Measurements from ENCODE around the gene SNF8.
"Not testable (repeated sequence)": the region's sequence is repeated elsewhere in the genome, so short reads cannot be mapped to it uniquely, and the experiment has no call there.

Gene SNF8

GRCh38 chr17:48972749-48973097 is 28.1 kb upstream of the SNF8 start:
- H3K4me1 ChIP-seq (ENCODE audit: control insufficient read depth, insufficient read depth, low read length) = peaks cover 14% of the 10 kb centered on the region
- H3K27me3 ChIP-seq (ENCODE audit: control insufficient read depth, insufficient read depth, low read length, poor library complexity, severe bottlenecking) = no peaks in the 10 kb centered on the region
- H3K36me3 ChIP-seq (ENCODE audit: control insufficient read depth, insufficient read depth, low read length) = no peaks in the 10 kb centered on the region
- no peak overlapping the region for H3K4me3 ChIP-seq (ENCODE audit: insufficient read depth, low read depth, low read length)
- H3K9me3 ChIP-seq (ENCODE audit: control insufficient read depth, low read length) = no peaks in the 10 kb centered on the region
- H3K27ac ChIP-seq (ENCODE audit: insufficient read depth, low read depth, low read length, poor library complexity, severe bottlenecking) = no peak overlapping the region
- WGBS, 2 experiments = 70 to 80% methylated on average over 7 of the region's 7 CpGs

- 75 to 81% methylated on average over 12 of the region's 12 CpGs for WGBS, 2 experiments
- Histone ChIP-seq H3K4me3 (ENCODE audit: insufficient read depth, low read depth, low read length) (no peak overlapping the region), H3K9me3 (ENCODE audit: control insufficient read depth, low read length) (no peaks in the 10 kb centered on the region), H3K27me3 (ENCODE audit: control insufficient read depth, insufficient read depth, low read length, poor library complexity, severe bottlenecking) (no peaks in the 10 kb centered on the region), H3K27ac (ENCODE audit: insufficient read depth, low read depth, low read length, poor library complexity, severe bottlenecking) (no peak overlapping the region), H3K36me3 (ENCODE audit: control insufficient read depth, insufficient read depth, low read length) (no peaks in the 10 kb centered on the region), H3K4me1 (ENCODE audit: control insufficient read depth, insufficient read depth, low read length) (peaks cover 14% of the 10 kb centered on the region)
Observed at GRCh38 chr17:48970865-48971687, 26.4 kb upstream of the SNF8 start.

GRCh38 chr17:48970224-48970623 is 25.6 kb upstream of the SNF8 start:
- no peak overlapping the region for H3K4me3 ChIP-seq (ENCODE audit: insufficient read depth, low read depth, low read length)
- WGBS, 2 experiments = 74 to 80% methylated on average over 4 of the region's 4 CpGs
- H3K27me3 ChIP-seq (ENCODE audit: control insufficient read depth, insufficient read depth, low read length, poor library complexity, severe bottlenecking) = no peaks in the 10 kb centered on the region
- no peak overlapping the region for H3K27ac ChIP-seq (ENCODE audit: insufficient read depth, low read depth, low read length, poor library complexity, severe bottlenecking)
- H3K9me3 ChIP-seq (ENCODE audit: control insufficient read depth, low read length) = no peaks in the 10 kb centered on the region
- no peaks in the 10 kb centered on the region for H3K36me3 ChIP-seq (ENCODE audit: control insufficient read depth, insufficient read depth, low read length)
- peaks cover 14% of the 10 kb centered on the region for H3K4me1 ChIP-seq (ENCODE audit: control insufficient read depth, insufficient read depth, low read length)

- WGBS, 2 experiments = 37 to 45% methylated on average over 7 to 10 of the region's 10 CpGs
- Histone ChIP-seq H3K9me3 (ENCODE audit: control insufficient read depth, low read length) (no peaks in the 10 kb centered on the region), H3K36me3 (ENCODE audit: control insufficient read depth, insufficient read depth, low read length) (no peaks in the 10 kb centered on the region), H3K27ac (ENCODE audit: insufficient read depth, low read depth, low read length, poor library complexity, severe bottlenecking) (no peak overlapping the region), H3K27me3 (ENCODE audit: control insufficient read depth, insufficient read depth, low read length, poor library complexity, severe bottlenecking) (no peaks in the 10 kb centered on the region), H3K4me3 (ENCODE audit: insufficient read depth, low read depth, low read length) (no peak overlapping the region), H3K4me1 (ENCODE audit: control insufficient read depth, insufficient read depth, low read length) (peaks cover 11% of the 10 kb centered on the region)
Observed at GRCh38 chr17:48961516-48962233, 17.0 kb upstream of the SNF8 start.

GRCh38 chr17:48960834-48961515 is 16.3 kb upstream of the SNF8 start:
- WGBS, 2 experiments = 36 to 39% methylated on average over 11 of the region's 11 CpGs
- H3K27me3 ChIP-seq (ENCODE audit: control insufficient read depth, insufficient read depth, low read length, poor library complexity, severe bottlenecking) = no peaks in the 10 kb centered on the region
- no peaks in the 10 kb centered on the region for H3K9me3 ChIP-seq (ENCODE audit: control insufficient read depth, low read length)
- H3K27ac ChIP-seq (ENCODE audit: insufficient read depth, low read depth, low read length, poor library complexity, severe bottlenecking) = no peak overlapping the region
- H3K4me1 ChIP-seq (ENCODE audit: control insufficient read depth, insufficient read depth, low read length) = peaks cover 11% of the 10 kb centered on the region
- H3K4me3 ChIP-seq (ENCODE audit: insufficient read depth, low read depth, low read length) = no peak overlapping the region
- no peaks in the 10 kb centered on the region for H3K36me3 ChIP-seq (ENCODE audit: control insufficient read depth, insufficient read depth, low read length)

GRCh38 chr17:48954300-48954755 is 9.7 kb upstream of the SNF8 start:
- no peaks in the 10 kb centered on the region for H3K27me3 ChIP-seq (ENCODE audit: control insufficient read depth, insufficient read depth, low read length, poor library complexity, severe bottlenecking)

GRCh38 chr17:48952904-48953303 is 8.3 kb upstream of the SNF8 start:
- no peak overlapping the region for H3K4me3 ChIP-seq (ENCODE audit: insufficient read depth, low read depth, low read length)
- H3K4me1 ChIP-seq (ENCODE audit: control insufficient read depth, insufficient read depth, low read length) = no peaks in the 10 kb centered on the region
- H3K27ac ChIP-seq (ENCODE audit: insufficient read depth, low read depth, low read length, poor library complexity, severe bottlenecking) = no peak overlapping the region
- WGBS, 2 experiments = 78 to 86% methylated on average over 4 to 5 of the region's 5 CpGs
- no peaks in the 10 kb centered on the region for H3K9me3 ChIP-seq (ENCODE audit: control insufficient read depth, low read length)
- H3K27me3 ChIP-seq (ENCODE audit: control insufficient read depth, insufficient read depth, low read length, poor library complexity, severe bottlenecking) = no peaks in the 10 kb centered on the region
- no peaks in the 10 kb centered on the region for H3K36me3 ChIP-seq (ENCODE audit: control insufficient read depth, insufficient read depth, low read length)

More at GRCh38 chr17:48954300-48954755, 9.7 kb upstream of the SNF8 start:
- H3K4me1 ChIP-seq (ENCODE audit: control insufficient read depth, insufficient read depth, low read length) = no peaks in the 10 kb centered on the region
- WGBS, 2 experiments = 44 to 46% methylated on average over 7 of the region's 7 CpGs
- no peaks in the 10 kb centered on the region for H3K36me3 ChIP-seq (ENCODE audit: control insufficient read depth, insufficient read depth, low read length)
- H3K9me3 ChIP-seq (ENCODE audit: control insufficient read depth, low read length) = no peaks in the 10 kb centered on the region
- H3K27ac ChIP-seq (ENCODE audit: insufficient read depth, low read depth, low read length, poor library complexity, severe bottlenecking) = no peak overlapping the region
- H3K4me3 ChIP-seq (ENCODE audit: insufficient read depth, low read depth, low read length) = no peak overlapping the region

- Histone ChIP-seq H3K4me3 (ENCODE audit: insufficient read depth, low read depth, low read length) (no peak overlapping the region), H3K36me3 (ENCODE audit: control insufficient read depth, insufficient read depth, low read length) (no peaks in the 10 kb centered on the region)
- WGBS, 2 experiments = 91 to 95% methylated on average over 5 of the region's 5 CpGs
Observed at GRCh38 chr17:48951572-48951971, 6.9 kb upstream of the SNF8 start.

GRCh38 chr17:48945261-48945651 is 614 bp upstream of the SNF8 start:
- H3K4me1 ChIP-seq (ENCODE audit: control insufficient read depth, insufficient read depth, low read length) = not testable (repeated sequence)

More at GRCh38 chr17:48951572-48951971, 6.9 kb upstream of the SNF8 start:
- no peaks in the 10 kb centered on the region for H3K27me3 ChIP-seq (ENCODE audit: control insufficient read depth, insufficient read depth, low read length, poor library complexity, severe bottlenecking)
- H3K9me3 ChIP-seq (ENCODE audit: control insufficient read depth, low read length) = no peaks in the 10 kb centered on the region
- H3K4me1 ChIP-seq (ENCODE audit: control insufficient read depth, insufficient read depth, low read length) = no peaks in the 10 kb centered on the region
- H3K27ac ChIP-seq (ENCODE audit: insufficient read depth, low read depth, low read length, poor library complexity, severe bottlenecking) = no peak overlapping the region

GRCh38 chr17:48933035-48933434 is 11.6 kb downstream of the SNF8 start:
- peaks cover 53% of the 10 kb centered on the region for H3K36me3 ChIP-seq (ENCODE audit: control insufficient read depth, insufficient read depth, low read length)
- no peak overlapping the region for H3K27ac ChIP-seq (ENCODE audit: insufficient read depth, low read depth, low read length, poor library complexity, severe bottlenecking)
- H3K9me3 ChIP-seq (ENCODE audit: control insufficient read depth, low read length) = no peaks in the 10 kb centered on the region
- no peaks in the 10 kb centered on the region for H3K4me1 ChIP-seq (ENCODE audit: control insufficient read depth, insufficient read depth, low read length)
- WGBS, 2 experiments = 95 to 96% methylated on average over 6 of the region's 6 CpGs
- no peak overlapping the region for H3K4me3 ChIP-seq (ENCODE audit: insufficient read depth, low read depth, low read length)
- H3K27me3 ChIP-seq (ENCODE audit: control insufficient read depth, insufficient read depth, low read length, poor library complexity, severe bottlenecking) = no peaks in the 10 kb centered on the region

More at GRCh38 chr17:48945261-48945651, 614 bp upstream of the SNF8 start:
- 91 to 92% methylated on average over 16 of the region's 16 CpGs for WGBS, 2 experiments
- H3K27me3 ChIP-seq (ENCODE audit: control insufficient read depth, insufficient read depth, low read length, poor library complexity, severe bottlenecking); H3K9me3 ChIP-seq (ENCODE audit: control insufficient read depth, low read length): not testable (repeated sequence)
- Histone ChIP-seq H3K4me3 (ENCODE audit: insufficient read depth, low read depth, low read length) (peak overlapping the region; percentile 95), H3K36me3 (ENCODE audit: control insufficient read depth, insufficient read depth, low read length) (peaks cover 11% of the 10 kb centered on the region), H3K27ac (ENCODE audit: insufficient read depth, low read depth, low read length, poor library complexity, severe bottlenecking) (peak overlapping the region; percentile 91)

All from ectodermal cell (in vitro differentiated cells).